Neural cell (in vitro differentiated cells): ENCODE results near the gene RGP1. TPM values are rescaled to one million over a fixed set of nuclear protein-coding genes. Genes with fewer than 3 reads are reported as not detected.

Source experiments
- H2AFZ ChIP-seq: fragments of 200-600, 300-800 bp; sonication (generic), shearing (Covaris generic); 2 replicates; pipeline ENCODE4 v1.6.0; 2014; ENCODE audit warnings: low read depth, mild to moderate bottlenecking, antibody characterized with exemption, low read length, moderate library complexity
- H3F3A ChIP-seq: fragments of 200-600 bp; shearing (Covaris generic); 2 replicates; pipeline ENCODE4 v1.6.1; 2016; ENCODE audit warnings: mild to moderate bottlenecking, moderate library complexity, mixed read lengths, antibody characterized with exemption, low read length; ENCODE audit not compliant: insufficient read depth, poor library complexity, severe bottlenecking
- H3K27ac ChIP-seq: fragments of 200-600, 300-800 bp; sonication (generic), shearing (Covaris generic); 2 replicates; pipeline ENCODE4 v1.5.1; 2014; ENCODE audit warnings: mild to moderate bottlenecking, low read length, moderate library complexity
- H3K27me3 ChIP-seq: fragments of 300-800, 200-600 bp; sonication (generic), shearing (Covaris generic); 2 replicates; pipeline ENCODE4 v1.6.0; 2014; ENCODE audit warnings: mild to moderate bottlenecking, low read depth, low read length, moderate library complexity; ENCODE audit not compliant: insufficient read depth
- H3K36me3 ChIP-seq: fragments of 300-800, 200-600 bp; sonication (generic), shearing (Covaris generic); 2 replicates; pipeline ENCODE4 v1.5.1; 2014; ENCODE audit warnings: mild to moderate bottlenecking, antibody characterized with exemption, low read length, moderate library complexity; ENCODE audit not compliant: insufficient read depth
- H3K4me2 ChIP-seq: fragments of 300-800, 200-600 bp; sonication (generic), shearing (Covaris generic); 2 replicates; pipeline ENCODE4 v1.6.0; 2014; ENCODE audit warnings: mild to moderate bottlenecking, low read length
- H3K4me3 ChIP-seq: fragments of 300-800, 200-600 bp; sonication (generic), shearing (Covaris generic); 2 replicates; pipeline ENCODE4 v1.5.1; 2014; ENCODE audit warnings: mild to moderate bottlenecking, low read length, moderate library complexity
- H3K79me2 ChIP-seq: fragments of 200-600 bp; shearing (Covaris generic); replicated peaks from 2 replicates; pipeline ENCODE4 v1.6.0; 2014; ENCODE audit warnings: mild to moderate bottlenecking, low read length, moderate library complexity; ENCODE audit not compliant: insufficient read depth
- H3K9ac ChIP-seq: fragments of 300-800, 200-600 bp; sonication (generic), shearing (Covaris generic); 2 replicates; pipeline ENCODE4 v1.6.1; 2016; ENCODE audit warnings: mild to moderate bottlenecking, low read length, mixed read lengths
- H3K9me2 ChIP-seq: fragments of 200-600 bp; shearing (Covaris generic); 2 replicates; pipeline ENCODE4 v1.6.1; 2016; ENCODE audit warnings: mild to moderate bottlenecking, low read length, mixed read lengths; ENCODE audit not compliant: insufficient read depth
- H3K9me3 ChIP-seq: fragments of 200-600, 300-800 bp; sonication (generic), shearing (Covaris generic); 2 replicates; pipeline ENCODE4 v1.6.1; 2016; ENCODE audit warnings: mild to moderate bottlenecking, mixed run types, low read length, moderate library complexity, mixed read lengths
- H4K20me1 ChIP-seq: fragments of 200-600 bp; shearing (Covaris generic); 2 replicates; pipeline ENCODE4 v1.6.1; 2016; ENCODE audit warnings: mild to moderate bottlenecking, mixed run types; ENCODE audit not compliant: insufficient read depth
- CTCF ChIP-seq: fragments of 450-650 bp; IDR thresholded peaks from 2 replicates; pipeline ENCODE4 v1.5.1; 2014; ENCODE audit warnings: antibody characterized with exemption, mild to moderate bottlenecking, moderate library complexity; ENCODE audit not compliant: poor library complexity, severe bottlenecking
- EP300 ChIP-seq: fragments of 450-650 bp; conservative IDR thresholded peaks from 2 replicates; pipeline ENCODE4 v1.6.1; 2014; ENCODE audit warnings: antibody characterized with exemption, mild to moderate bottlenecking, moderate library complexity; ENCODE audit not compliant: poor library complexity, severe bottlenecking
- EZH2 ChIP-seq: fragments of 200-600, 300-800 bp; shearing (Covaris generic), sonication (generic); IDR thresholded peaks from 2 replicates; pipeline ENCODE4 v1.6.1; 2014; ENCODE audit warnings: antibody characterized with exemption, low read length, borderline replicate concordance, mild to moderate bottlenecking; ENCODE audit not compliant: insufficient read depth, poor library complexity, severe bottlenecking
- MXI1 ChIP-seq: fragments of 450-650 bp; conservative IDR thresholded peaks from 2 replicates; pipeline ENCODE4 v1.6.1; 2014; ENCODE audit warnings: antibody characterized with exemption, mild to moderate bottlenecking; ENCODE audit not compliant: poor library complexity, severe bottlenecking
- POLR2AphosphoS5 ChIP-seq: IDR thresholded peaks from 2 replicates; pipeline ENCODE4 v1.6.1; 2012
- RAD21 ChIP-seq: fragments of 450-650 bp; conservative IDR thresholded peaks from 2 replicates; pipeline ENCODE4 v1.6.1; 2014; ENCODE audit warnings: antibody characterized with exemption, mild to moderate bottlenecking, moderate library complexity
- SMC3 ChIP-seq: fragments of 450-650 bp; conservative IDR thresholded peaks from 2 replicates; pipeline ENCODE4 v1.6.1; 2014; ENCODE audit warnings: antibody characterized with exemption, mild to moderate bottlenecking, moderate library complexity; ENCODE audit not compliant: poor library complexity
- TAF1 ChIP-seq: IDR thresholded peaks from 2 replicates; pipeline ENCODE4 v1.6.1; 2012; ENCODE audit warnings: low read depth
- polyA plus RNA-seq: library from polyadenylated mRNA; depleted of rRNA; stranded (reverse); fragments of >200 nt; gene quantifications from 2 replicates; pipeline ENCODE4 v1.2.3, GENCODE V29; 2014
- TF ChIP-seq, protein P1 (sequence below): IDR thresholded peaks from 2 replicates; pipeline ENCODE4 v1.6.1; 2012; ENCODE audit warnings: borderline replicate concordance

RGP1 gene
- polyA plus RNA-seq, 1 donor from 2014 or later = 8.1 TPM

DNA sequence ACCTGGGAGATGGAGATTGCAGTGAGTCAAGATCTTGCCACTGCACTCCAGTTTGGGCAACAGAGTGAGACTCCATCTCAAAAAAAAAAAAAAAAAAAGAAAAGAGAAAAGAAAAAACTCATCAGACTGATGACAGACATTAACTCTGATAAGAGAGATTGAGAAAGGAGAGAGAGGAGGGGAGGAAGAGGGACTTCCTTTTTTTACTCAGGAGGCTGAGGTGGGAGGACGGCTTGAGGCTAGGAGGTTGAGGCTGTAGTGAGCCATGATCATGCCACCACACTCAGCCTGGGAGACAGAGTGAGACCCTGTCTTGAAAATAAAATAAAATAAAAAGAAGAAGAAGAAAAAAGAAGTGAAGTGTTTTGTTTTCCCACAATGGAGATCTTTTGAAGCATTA is 14.7 kb downstream of the RGP1 start:
- Histone ChIP-seq H3K4me3 (no peak overlapping the region), H3K9me2 (no peaks in the 10 kb centered on the region), H3K79me2 (no peaks in the 10 kb centered on the region), H3F3A (no peaks in the 10 kb centered on the region), H3K9me3 (no peaks in the 10 kb centered on the region), H3K9ac (no peak overlapping the region), H2AFZ (no peak overlapping the region), H3K27me3 (no peaks in the 10 kb centered on the region), H3K27ac (no peak overlapping the region), H4K20me1 (no peaks in the 10 kb centered on the region), H3K4me2 (no peak overlapping the region), H3K36me3 (no peaks in the 10 kb centered on the region)
- no peak for TF ChIP-seq RAD21
- TF ChIP-seq EP300 = no peak
- no peak for TF ChIP-seq POLR2AphosphoS5
- TF ChIP-seq, protein P1, sequence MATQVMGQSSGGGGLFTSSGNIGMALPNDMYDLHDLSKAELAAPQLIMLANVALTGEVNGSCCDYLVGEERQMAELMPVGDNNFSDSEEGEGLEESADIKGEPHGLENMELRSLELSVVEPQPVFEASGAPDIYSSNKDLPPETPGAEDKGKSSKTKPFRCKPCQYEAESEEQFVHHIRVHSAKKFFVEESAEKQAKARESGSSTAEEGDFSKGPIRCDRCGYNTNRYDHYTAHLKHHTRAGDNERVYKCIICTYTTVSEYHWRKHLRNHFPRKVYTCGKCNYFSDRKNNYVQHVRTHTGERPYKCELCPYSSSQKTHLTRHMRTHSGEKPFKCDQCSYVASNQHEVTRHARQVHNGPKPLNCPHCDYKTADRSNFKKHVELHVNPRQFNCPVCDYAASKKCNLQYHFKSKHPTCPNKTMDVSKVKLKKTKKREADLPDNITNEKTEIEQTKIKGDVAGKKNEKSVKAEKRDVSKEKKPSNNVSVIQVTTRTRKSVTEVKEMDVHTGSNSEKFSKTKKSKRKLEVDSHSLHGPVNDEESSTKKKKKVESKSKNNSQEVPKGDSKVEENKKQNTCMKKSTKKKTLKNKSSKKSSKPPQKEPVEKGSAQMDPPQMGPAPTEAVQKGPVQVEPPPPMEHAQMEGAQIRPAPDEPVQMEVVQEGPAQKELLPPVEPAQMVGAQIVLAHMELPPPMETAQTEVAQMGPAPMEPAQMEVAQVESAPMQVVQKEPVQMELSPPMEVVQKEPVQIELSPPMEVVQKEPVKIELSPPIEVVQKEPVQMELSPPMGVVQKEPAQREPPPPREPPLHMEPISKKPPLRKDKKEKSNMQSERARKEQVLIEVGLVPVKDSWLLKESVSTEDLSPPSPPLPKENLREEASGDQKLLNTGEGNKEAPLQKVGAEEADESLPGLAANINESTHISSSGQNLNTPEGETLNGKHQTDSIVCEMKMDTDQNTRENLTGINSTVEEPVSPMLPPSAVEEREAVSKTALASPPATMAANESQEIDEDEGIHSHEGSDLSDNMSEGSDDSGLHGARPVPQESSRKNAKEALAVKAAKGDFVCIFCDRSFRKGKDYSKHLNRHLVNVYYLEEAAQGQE = no peak
- no peak for TF ChIP-seq TAF1
- no peak for TF ChIP-seq MXI1
- no peak for TF ChIP-seq SMC3
- TF ChIP-seq EZH2 = no peak
- TF ChIP-seq CTCF = no peak

- no peaks in the 10 kb centered on the region for H3F3A ChIP-seq
- H4K20me1 ChIP-seq = no peaks in the 10 kb centered on the region
- no peak for TF ChIP-seq MXI1
- TF ChIP-seq EZH2 = no peak
- no peak for TF ChIP-seq RAD21
- no peak for TF ChIP-seq EP300
- TF ChIP-seq POLR2AphosphoS5 = no peak
- TF ChIP-seq CTCF = no peak
- no peak for TF ChIP-seq TAF1
- TF ChIP-seq SMC3 = no peak
- TF ChIP-seq, protein P1 = no peak
- H3K9me2 ChIP-seq = no peaks in the 10 kb centered on the region
- H3K4me2 ChIP-seq = no peak overlapping the region
- H3K36me3 ChIP-seq = no peaks in the 10 kb centered on the region
- H2AFZ ChIP-seq = no peak overlapping the region
- H3K9me3 ChIP-seq = no peaks in the 10 kb centered on the region
- H3K4me3 ChIP-seq = no peak overlapping the region
- H3K27ac ChIP-seq = no peak overlapping the region
- no peak overlapping the region for H3K9ac ChIP-seq
- peaks cover 3% of the 10 kb centered on the region for H3K79me2 ChIP-seq
- H3K27me3 ChIP-seq = no peaks in the 10 kb centered on the region
Measured at GRCh38 chr9:35766997-35767396, 17.9 kb downstream of the RGP1 start.
